HCT116 (cell line): ENCODE measurements around the gene ABCC1. TPM values are rescaled to one million over a fixed set of nuclear protein-coding genes. Genes with fewer than 3 reads are reported as not detected.

ENCODE experiments used
- ATAC-seq: fragments of 200-7000 bp; cut with Tn5 transposase; 2 replicates; pipeline ENCODE4 v1.9.1; 2020; ENCODE audit warnings: mild to moderate bottlenecking, moderate library complexity
- BruUV-seq: library from RNA; stranded (reverse); fragments of 400-500 nt; replicated peaks from 2 replicates; lab custom pipeline; 2021; lab: Mats Ljungman, UMichigan
- CTCF ChIA-PET: fragments of 300-600 bp; sonication (Branson Sonifier 250); formaldehyde crosslinking; loops from one replicate; lab custom pipeline; 2021; ENCODE audit warnings: antibody characterized with exemption; lab: Charles Lee
- POLR2A ChIA-PET: fragments of 300-600, 350-600 bp; sonication (Branson Sonifier 250); formaldehyde crosslinking; loops from one replicate; lab custom pipeline; 2021; ENCODE audit warnings: antibody characterized with exemption; lab: Charles Lee
- RAD21 ChIA-PET, 2 experiments: fragments of 300-600 bp; sonication (Branson Sonifier 250); formaldehyde crosslinking; loops; one replicate each; lab custom pipeline; 2023; ENCODE audit warnings: low total read pairs in 2 of 2; ENCODE audit not compliant: uncharacterized antibody in 2 of 2, unreplicated experiment in 2 of 2, low non-redundant PET in 1 of 2; lab: Charles Lee
- DNase-seq: peaks from one replicate; pipeline ENCODE4 v3.0.0-alpha.2; 2010; ENCODE audit warnings: low read depth, low spot score
- H2AFZ ChIP-seq: fragments of 200-600 bp; shearing (Covaris generic), sonication (generic); 2 replicates; pipeline ENCODE4 v1.6.1; 2017; ENCODE audit warnings: low read depth, mixed run types, mixed read lengths, antibody characterized with exemption, low read length; ENCODE audit not compliant: poor library complexity, severe bottlenecking
- H3K27ac ChIP-seq: 2 replicates; pipeline ENCODE4 v1.5.1; 2012; ENCODE audit warnings: low read depth, low read length
- H3K27me3 ChIP-seq: fragments of 200-600 bp; sonication (generic); 2 replicates; pipeline ENCODE4 v1.6.1; 2016; ENCODE audit warnings: mixed run types, low read length, mixed read lengths; ENCODE audit not compliant: insufficient read depth
- H3K36me3 ChIP-seq, 2 experiments: fragments of 200-500 bp in 1 of 2; fragments of 200-600 bp in 1 of 2; sonication (Bioruptor generic) in 1 of 2; sonication (generic) in 1 of 2; 2 replicates each; pipeline versions ENCODE4 v1.5.1 to v1.6.1; 2014 to 2016; ENCODE audit warnings: low read length in 2 of 2, inconsistent platforms in 1 of 2, mixed read lengths in 1 of 2, mixed run types in 1 of 2; ENCODE audit not compliant: insufficient read depth in 2 of 2, control insufficient read depth in 1 of 2
- H3K4me1 ChIP-seq, 2 experiments: fragments of 200-600 bp in 1 of 2; sonication (generic) in 1 of 2; 2 replicates each; pipeline versions ENCODE4 v1.5.1 to v1.6.1; 2012 to 2017; ENCODE audit warnings: low read length in 2 of 2, inconsistent platforms in 1 of 2, mild to moderate bottlenecking in 1 of 2, mixed read lengths in 1 of 2, mixed run types in 1 of 2, moderate library complexity in 1 of 2; ENCODE audit not compliant: insufficient read depth in 2 of 2, control insufficient read depth in 1 of 2
- H3K4me2 ChIP-seq: fragments of 200-600 bp; sonication (generic); 2 replicates; pipeline ENCODE4 v1.6.1; 2017; ENCODE audit warnings: mixed run types, low read length, mixed read lengths
- H3K4me3 ChIP-seq, 2 experiments: fragments of 200-600 bp in 1 of 2; sonication (generic) in 1 of 2; replicated peaks in 1 of 2; 2 replicates each; pipeline ENCODE4 v1.5.1; 2011 to 2016; ENCODE audit warnings: low read length in 2 of 2, control low read depth in 1 of 2, low read depth in 1 of 2, mild to moderate bottlenecking in 1 of 2, mixed read lengths in 1 of 2, mixed run types in 1 of 2
- H3K79me2 ChIP-seq: fragments of 200-600 bp; sonication (generic); 2 replicates; pipeline ENCODE4 v1.6.1; 2017; ENCODE audit warnings: mild to moderate bottlenecking, mixed run types, low read length, moderate library complexity, mixed read lengths; ENCODE audit not compliant: insufficient read depth
- H3K9ac ChIP-seq: fragments of 200-600 bp; sonication (generic); 2 replicates; pipeline ENCODE4 v1.6.1; 2016; ENCODE audit warnings: low read length, mixed read lengths
- H3K9me2 ChIP-seq: fragments of 200-600 bp; sonication (generic), shearing (Covaris generic); 2 replicates; pipeline ENCODE4 v1.6.1; 2017; ENCODE audit warnings: mixed run types, mild to moderate bottlenecking, moderate library complexity; ENCODE audit not compliant: insufficient read depth
- H3K9me3 ChIP-seq, 2 experiments: fragments of 200-500 bp in 1 of 2; fragments of 200-600 bp in 1 of 2; sonication (Bioruptor generic) in 1 of 2; sonication (generic) in 1 of 2; 2 replicates each; pipeline ENCODE4 v1.6.1; 2014 to 2017; ENCODE audit warnings: low read length in 2 of 2, mixed read lengths in 2 of 2, inconsistent platforms in 1 of 2, low read depth in 1 of 2, mild to moderate bottlenecking in 1 of 2, mixed run types in 1 of 2, moderate library complexity in 1 of 2; ENCODE audit not compliant: control insufficient read depth in 1 of 2, insufficient read depth in 1 of 2
- H4K20me1 ChIP-seq: fragments of 200-600 bp; sonication (generic), shearing (Covaris generic); 2 replicates; pipeline ENCODE4 v1.6.1; 2017; ENCODE audit warnings: mixed run types, mild to moderate bottlenecking, moderate library complexity; ENCODE audit not compliant: insufficient read depth
- CEBPB ChIP-seq: IDR thresholded peaks from 2 replicates; pipeline ENCODE4 v1.6.1; 2012; ENCODE audit warnings: low read depth
- EGR1 ChIP-seq: IDR thresholded peaks from 2 replicates; pipeline ENCODE4 v1.6.1; 2012; ENCODE audit warnings: low read depth
- ELF1 ChIP-seq: IDR thresholded peaks from 2 replicates; pipeline ENCODE4 v1.6.1; 2012; ENCODE audit warnings: low read depth, borderline replicate concordance
- EZH2 ChIP-seq: fragments of 200-600 bp; sonication (generic); IDR thresholded peaks from 2 replicates; pipeline ENCODE4 v1.6.1; 2017; ENCODE audit warnings: antibody characterized with exemption, mixed run types
- EZH2phosphoT487 ChIP-seq: fragments of 200-600 bp; IDR thresholded peaks from 2 replicates; pipeline ENCODE4 v1.6.1; 2018; ENCODE audit warnings: antibody characterized with exemption, borderline replicate concordance
- FOSL1 ChIP-seq: IDR thresholded peaks from 2 replicates; pipeline ENCODE4 v1.6.1; 2012; ENCODE audit warnings: low read depth
- MAX ChIP-seq: IDR thresholded peaks from 2 replicates; pipeline ENCODE4 v1.6.1; 2012
- POLR2AphosphoS5 ChIP-seq: IDR thresholded peaks from 2 replicates; pipeline ENCODE4 v1.6.1; 2011; ENCODE audit warnings: mild to moderate bottlenecking, low read depth, low read length, moderate library complexity
- RAD21 ChIP-seq: IDR thresholded peaks from 2 replicates; pipeline ENCODE4 v1.6.1; 2012; ENCODE audit warnings: low read depth, mild to moderate bottlenecking
- REST ChIP-seq: IDR thresholded peaks from 2 replicates; pipeline ENCODE4 v1.6.1; 2012; ENCODE audit warnings: low read depth
- SIN3A ChIP-seq: IDR thresholded peaks from 2 replicates; pipeline ENCODE4 v1.6.1; 2012; ENCODE audit warnings: low read depth
- SP1 ChIP-seq: IDR thresholded peaks from 2 replicates; pipeline ENCODE4 v1.6.1; 2012; ENCODE audit warnings: low read depth
- SRF ChIP-seq: IDR thresholded peaks from 2 replicates; pipeline ENCODE4 v1.6.1; 2012; ENCODE audit warnings: low read depth
- YY1 ChIP-seq: IDR thresholded peaks from 2 replicates; pipeline ENCODE4 v1.6.1; 2011; ENCODE audit warnings: low read length, low read depth, moderate library complexity, mild to moderate bottlenecking; ENCODE audit not compliant: insufficient replicate concordance; ENCODE audit errors: extremely low read depth
- ZBTB33 ChIP-seq: IDR thresholded peaks from 2 replicates; pipeline ENCODE4 v1.6.1; 2011; ENCODE audit warnings: mild to moderate bottlenecking, low read length, moderate library complexity; ENCODE audit not compliant: insufficient replicate concordance; ENCODE audit errors: extremely low read depth
- ZFX ChIP-seq: fragments of 450-650 bp; IDR thresholded peaks from 2 replicates; pipeline ENCODE4 v1.6.1; 2017
- ZNF274 ChIP-seq: fragments of 200-500 bp; sonication (Bioruptor generic); IDR thresholded peaks from 2 replicates; pipeline ENCODE4 v1.6.1; 2014; ENCODE audit warnings: mild to moderate bottlenecking, low read depth, low read length, inconsistent platforms
- intact Hi-C: fragments of 100-400 bp; cut with micrococcal nuclease; formaldehyde crosslinking; loops from 2 replicates; pipeline ENCODE4 v1.10.0; 2022
- total RNA-seq: library from RNA; stranded (reverse); gene quantifications from one replicate; pipeline ENCODE4 v1.2.1, GENCODE V29; 2021; ENCODE audit not compliant: unreplicated experiment
- TF ChIP-seq, protein P1 (sequence below), 3 experiments: fragments of 200-600 bp in 1 of 3; sonication (generic) in 1 of 3; IDR thresholded peaks in 2 of 3; conservative IDR thresholded peaks in 1 of 3; 2 replicates each; pipeline ENCODE4 v1.5.1; 2012 to 2017; ENCODE audit warnings: low read depth in 2 of 3, low read length in 2 of 3, antibody characterized with exemption in 1 of 3, borderline replicate concordance in 1 of 3, control low read depth in 1 of 3, mild to moderate bottlenecking in 1 of 3, mixed read lengths in 1 of 3, mixed run types in 1 of 3, moderate library complexity in 1 of 3; ENCODE audit not compliant: insufficient read depth in 1 of 3

ABCC1 gene
- total RNA-seq, 1 experiment from 2014 or later, result 61.9 TPM

GRCh38 chr16:15976225-15976812 lies 26.9 kb downstream of the ABCC1 start:
- TF ChIP-seq ELF1 (no peak), EGR1 (no peak), ZFX (no peak), POLR2AphosphoS5 (no peak), EZH2 (no peak), SRF (no peak), SIN3A (no peak), MAX (no peak), REST (no peak), SP1 (no peak), CEBPB (no peak), YY1 (no peak), RAD21 (no peak), ZNF274 (no peak), ZBTB33 (no peak), EZH2phosphoT487 (no peak), FOSL1 (no peak)
- TF ChIP-seq, protein P1, sequence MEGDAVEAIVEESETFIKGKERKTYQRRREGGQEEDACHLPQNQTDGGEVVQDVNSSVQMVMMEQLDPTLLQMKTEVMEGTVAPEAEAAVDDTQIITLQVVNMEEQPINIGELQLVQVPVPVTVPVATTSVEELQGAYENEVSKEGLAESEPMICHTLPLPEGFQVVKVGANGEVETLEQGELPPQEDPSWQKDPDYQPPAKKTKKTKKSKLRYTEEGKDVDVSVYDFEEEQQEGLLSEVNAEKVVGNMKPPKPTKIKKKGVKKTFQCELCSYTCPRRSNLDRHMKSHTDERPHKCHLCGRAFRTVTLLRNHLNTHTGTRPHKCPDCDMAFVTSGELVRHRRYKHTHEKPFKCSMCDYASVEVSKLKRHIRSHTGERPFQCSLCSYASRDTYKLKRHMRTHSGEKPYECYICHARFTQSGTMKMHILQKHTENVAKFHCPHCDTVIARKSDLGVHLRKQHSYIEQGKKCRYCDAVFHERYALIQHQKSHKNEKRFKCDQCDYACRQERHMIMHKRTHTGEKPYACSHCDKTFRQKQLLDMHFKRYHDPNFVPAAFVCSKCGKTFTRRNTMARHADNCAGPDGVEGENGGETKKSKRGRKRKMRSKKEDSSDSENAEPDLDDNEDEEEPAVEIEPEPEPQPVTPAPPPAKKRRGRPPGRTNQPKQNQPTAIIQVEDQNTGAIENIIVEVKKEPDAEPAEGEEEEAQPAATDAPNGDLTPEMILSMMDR (IDR thresholded peaks at IDR 0.05 in 2 of 3, conservative IDR thresholded peaks at IDR 0.05 in 1 of 3; ENCODE audit: borderline replicate concordance in 1 of 3, insufficient read depth in 1 of 3, low read depth in 2 of 3, low read length in 2 of 3), result no peak
- no peak overlapping the region for H2AFZ ChIP-seq
- no peaks in the 10 kb centered on the region for H3K9me2 ChIP-seq
- no peak overlapping the region for H3K4me2 ChIP-seq
- H3K27me3 ChIP-seq, result no peaks in the 10 kb centered on the region
- H3K9ac ChIP-seq, result no peak overlapping the region
- ChIA-PET RAD21 (no interaction called here), CTCF (no interaction called here), POLR2A (no interaction called here)
- intact Hi-C loops, result no loop called here
- H3K4me3 ChIP-seq, result no peak overlapping the region
- ATAC-seq (no peak), DNase-seq (no peak)
- H3K4me1 ChIP-seq, result peaks cover 2 to 14% of the 10 kb centered on the region in 2 experiments; a peak in 1 of 4 replicates
- BruUV-seq, result no TSS peak
- H3K79me2 ChIP-seq, result peaks cover 100% of the 10 kb centered on the region
- H4K20me1 ChIP-seq, result peaks cover 3% of the 10 kb centered on the region; the same call in 1 of the 2 replicates
- H3K9me3 ChIP-seq, result peaks cover 15 to 35% of the 10 kb centered on the region in 2 experiments; a peak in 2 of 4 replicates
- H3K36me3 ChIP-seq, result peaks cover 0 to 40% of the 10 kb centered on the region in 2 experiments; a peak in 1 of 4 replicates
- H3K27ac ChIP-seq, result no peak overlapping the region
